Measurements from ENCODE around the gene VSTM2L. TPM values are rescaled to one million over a fixed set of nuclear protein-coding genes. Genes with fewer than 3 reads are reported as not detected.

The VSTM2L gene
- polyA plus RNA-seq, 2 of the 4 experiments (the other 2 are of a cell fraction) = 2.0 to 5.8 TPM

GRCh38 chr20:37915800-37916570 is 13.1 kb downstream of the VSTM2L start:
- Histone ChIP-seq H3K9me3 (no peaks in the 10 kb centered on the region), H3K27ac (no peak overlapping the region), H3K4me2 (no peak overlapping the region), H3K4me3 (no peak overlapping the region), H3K4me1 (peaks cover 12% of the 10 kb centered on the region)
- TF ChIP-seq RARB (CRISPR knock-in tag; IDR thresholded peaks at IDR 0.05) = no peak
- no peak for TF ChIP-seq RNF2 (IDR thresholded peaks at IDR 0.05; ENCODE audit: borderline replicate concordance, low read depth)
- FAIRE-seq = no peak
- CTCF ChIA-PET = interaction anchor here (0.9 to 1.5 kb wide), 6 partner anchors 10 to 352 kb away, joined by 3 to 5 read pairs (median 3); no protein-coding TSS in a partner anchor
- POLR2A ChIA-PET = no interaction called here
- WGBS (ENCODE audit: missing lambda C conversion rate) = 54% methylated on average over 21 of the region's 21 CpGs
- peak in 1 of 2 experiments; percentile 17; a peak in 3 of 6 replicates for ATAC-seq
- DNase-seq (ENCODE audit: low read depth in 1 of 2, low spot score in 1 of 2) = no peak

GRCh38 chr20:37917461-37917860 is 14.5 kb downstream of the VSTM2L start:
- no peaks in the 10 kb centered on the region for H3K9me3 ChIP-seq
- FAIRE-seq (no peak), ATAC-seq (no peak), DNase-seq (ENCODE audit: low read depth in 1 of 2, low spot score in 1 of 2) (no peak)
- ChIA-PET CTCF (interaction anchor here (0.8 to 1.2 kb wide), 3 partner anchors 15 to 140 kb away, joined by 3 to 4 read pairs (median 4); partner anchors contain the start of gene VSTM2L), POLR2A (no interaction called here)
- no peak overlapping the region for H3K4me2 ChIP-seq
- no peak overlapping the region for H3K4me3 ChIP-seq
- 78% methylated on average over 12 of the region's 12 CpGs for WGBS (ENCODE audit: missing lambda C conversion rate)
- H3K4me1 ChIP-seq = no peaks in the 10 kb centered on the region; the same call in none of the 3 replicates
- TF ChIP-seq FOSB (CRISPR knock-in tag; IDR thresholded peaks at IDR 0.05) = no peak
- TF ChIP-seq MAFK (IDR thresholded peaks at IDR 0.05; ENCODE audit: partially characterized antibody) = no peak
- TF ChIP-seq CHD4 (IDR thresholded peaks at IDR 0.05; ENCODE audit: borderline replicate concordance) = no peak
- no peak for TF ChIP-seq RNF2 (IDR thresholded peaks at IDR 0.05; ENCODE audit: borderline replicate concordance, low read depth)
- no peak for TF ChIP-seq RCOR1 (IDR thresholded peaks at IDR 0.05; ENCODE audit: low read depth, low read length)
- no peak for TF ChIP-seq TP53 (CRISPR knock-in tag; IDR thresholded peaks at IDR 0.05)
- no peak for TF ChIP-seq JUNB (IDR thresholded peaks at IDR 0.05)
- no peak for TF ChIP-seq REST (IDR thresholded peaks at IDR 0.05)
- TF ChIP-seq CHD2 (IDR thresholded peaks at IDR 0.05; ENCODE audit: low read length, partially characterized antibody) = no peak
- TF ChIP-seq HEYL (CRISPR knock-in tag; IDR thresholded peaks at IDR 0.05) = no peak
- TF ChIP-seq SMC3 (IDR thresholded peaks at IDR 0.05) = no peak
- TF ChIP-seq CBX8 (IDR thresholded peaks at IDR 0.05) = no peak
- TF ChIP-seq ZSCAN20 (CRISPR knock-in tag; IDR thresholded peaks at IDR 0.05) = no peak
- TF ChIP-seq EHF (CRISPR knock-in tag; IDR thresholded peaks at IDR 0.05) = no peak
- TF ChIP-seq NFE2L2 (conservative IDR thresholded peaks at IDR 0.05; ENCODE audit: low read length) = no peak
- TF ChIP-seq ZFP36 (IDR thresholded peaks at IDR 0.05; ENCODE audit: borderline replicate concordance, partially characterized antibody) = no peak
- no peak for TF ChIP-seq ELK1 (IDR thresholded peaks at IDR 0.05; ENCODE audit: low read depth, low read length)
- TF ChIP-seq TFCP2L1 (CRISPR knock-in tag; IDR thresholded peaks at IDR 0.05) = no peak
- no peak overlapping the region for H3K27ac ChIP-seq
